Peyer's patch (tissue), 4 donors: ENCODE results near the gene OR2C1.

ENCODE experiments used
- CTCF ChIP-seq, 6 experiments: fragments of 450-650 bp in 4 of 6; fragments of 200-600 bp in 2 of 6; sonication (generic) in 1 of 6; IDR thresholded peaks; one replicate each; pipeline ENCODE4 v1.5.1; 2017 to 2019; ENCODE audit warnings: antibody characterized with exemption in 6 of 6, mild to moderate bottlenecking in 3 of 6, moderate library complexity in 1 of 6
- POLR2A ChIP-seq, 2 donors: fragments of 450-650 bp; IDR thresholded peaks; one replicate each; pipeline ENCODE4 v1.5.1; 2017; ENCODE audit warnings: antibody characterized with exemption in 2 of 2, mild to moderate bottlenecking in 2 of 2, moderate library complexity in 2 of 2

- TF ChIP-seq CTCF (IDR thresholded peaks at IDR 0.05) (no peak), POLR2A (IDR thresholded peaks at IDR 0.05) (no peak)
Measured at GRCh38 chr16:3400446-3400778, 44.7 kb downstream of the OR2C1 start.
